HEK293 (cell line): Measurements from ENCODE around the gene ARAP3.

ENCODE experiments used
- CTCF ChIP-seq: fragments of 450-650 bp; formaldehyde crosslinking; IDR thresholded peaks from 2 replicates; pipeline ENCODE4 v1.5.1; 2016; ENCODE audit warnings: missing biosample characterization, missing genetic modification characterization
- KLF1 ChIP-seq: fragments of 450-650 bp; formaldehyde crosslinking; IDR thresholded peaks from 2 replicates; pipeline ENCODE4 v1.5.1; 2016; ENCODE audit warnings: missing biosample characterization, missing genetic modification characterization
- ZNF24 ChIP-seq: fragments of 450-650 bp; formaldehyde crosslinking; IDR thresholded peaks from 2 replicates; pipeline ENCODE4 v1.5.1; 2016; ENCODE audit warnings: missing biosample characterization, missing genetic modification characterization
- ZNF610 ChIP-seq: fragments of 450-650 bp; formaldehyde crosslinking; IDR thresholded peaks from 2 replicates; pipeline ENCODE4 v1.5.1; 2016; ENCODE audit warnings: missing biosample characterization, missing genetic modification characterization, borderline replicate concordance
- ZNF837 ChIP-seq: fragments of 450-650 bp; formaldehyde crosslinking; IDR thresholded peaks from 2 replicates; pipeline ENCODE4 v1.5.1; 2016; ENCODE audit warnings: missing biosample characterization, missing genetic modification characterization

- TF ChIP-seq ZNF24, result no peak
- no peak for TF ChIP-seq CTCF (tag by site-specific recombination)
- TF ChIP-seq ZNF837 (tag by site-specific recombination), result no peak
- no peak for TF ChIP-seq ZNF610 (tag by site-specific recombination)
- no peak for TF ChIP-seq KLF1 (tag by site-specific recombination)
Observed at GRCh38 chr5:141608557-141608956, 73.5 kb downstream of the ARAP3 start.
